ENCODE measurements around the gene MAP7D3.

The MAP7D3 gene

GRCh38 chrX:136275553-136275952 is 24.4 kb upstream of the MAP7D3 start:
- no peak overlapping the region for H3K4me3 ChIP-seq (ENCODE audit: low read depth, low read length)
- TF ChIP-seq CTCF (IDR thresholded peaks at IDR 0.05; ENCODE audit: low read depth, low read length), result no peak
- TF ChIP-seq MYC (IDR thresholded peaks at IDR 0.05; ENCODE audit: low read depth, low read length), result no peak
- TF ChIP-seq MAX (IDR thresholded peaks at IDR 0.05; ENCODE audit: low read depth, low read length), result no peak
- TF ChIP-seq POLR2A (IDR thresholded peaks at IDR 0.05; ENCODE audit: extremely low read depth, insufficient read length), result no peak
- no peak for DNase-seq (ENCODE audit: low read depth)

- TF ChIP-seq CTCF (IDR thresholded peaks at IDR 0.05; ENCODE audit: low read depth, low read length), result no peak
- TF ChIP-seq MAX (IDR thresholded peaks at IDR 0.05; ENCODE audit: low read depth, low read length), result no peak
- TF ChIP-seq POLR2A (IDR thresholded peaks at IDR 0.05; ENCODE audit: extremely low read depth, insufficient read length), result no peak
- no peak for TF ChIP-seq MYC (IDR thresholded peaks at IDR 0.05; ENCODE audit: low read depth, low read length)
- H3K4me3 ChIP-seq (ENCODE audit: low read depth, low read length), result no peak overlapping the region
- DNase-seq (ENCODE audit: low read depth), result no peak
Observed at GRCh38 chrX:136273986-136274385, 22.8 kb upstream of the MAP7D3 start.

GRCh38 chrX:136272325-136272724 is 21.1 kb upstream of the MAP7D3 start:
- TF ChIP-seq POLR2A (IDR thresholded peaks at IDR 0.05; ENCODE audit: extremely low read depth, insufficient read length), result no peak
- no peak for TF ChIP-seq MAX (IDR thresholded peaks at IDR 0.05; ENCODE audit: low read depth, low read length)
- no peak for TF ChIP-seq CTCF (IDR thresholded peaks at IDR 0.05; ENCODE audit: low read depth, low read length)
- no peak for TF ChIP-seq MYC (IDR thresholded peaks at IDR 0.05; ENCODE audit: low read depth, low read length)
- H3K4me3 ChIP-seq (ENCODE audit: low read depth, low read length), result no peak overlapping the region
- DNase-seq (ENCODE audit: low read depth), result peak; percentile 12

GRCh38 chrX:136271300-136271699 is 20.1 kb upstream of the MAP7D3 start:
- TF ChIP-seq MAX (IDR thresholded peaks at IDR 0.05; ENCODE audit: low read depth, low read length), result no peak
- TF ChIP-seq CTCF (IDR thresholded peaks at IDR 0.05; ENCODE audit: low read depth, low read length), result no peak
- no peak for TF ChIP-seq POLR2A (IDR thresholded peaks at IDR 0.05; ENCODE audit: extremely low read depth, insufficient read length)
- TF ChIP-seq MYC (IDR thresholded peaks at IDR 0.05; ENCODE audit: low read depth, low read length), result no peak
- no peak overlapping the region for H3K4me3 ChIP-seq (ENCODE audit: low read depth, low read length)
- peak; percentile 72 for DNase-seq (ENCODE audit: low read depth)

- TF ChIP-seq POLR2A (IDR thresholded peaks at IDR 0.05; ENCODE audit: extremely low read depth, insufficient read length), result no peak
- no peak for TF ChIP-seq CTCF (IDR thresholded peaks at IDR 0.05; ENCODE audit: low read depth, low read length)
- no peak for TF ChIP-seq MYC (IDR thresholded peaks at IDR 0.05; ENCODE audit: low read depth, low read length)
- TF ChIP-seq MAX (IDR thresholded peaks at IDR 0.05; ENCODE audit: low read depth, low read length), result no peak
- no peak for DNase-seq (ENCODE audit: low read depth)
- no peak overlapping the region for H3K4me3 ChIP-seq (ENCODE audit: low read depth, low read length)
Observed at GRCh38 chrX:136269921-136270320, 18.7 kb upstream of the MAP7D3 start.
